ENCODE results near the gene DCTN2. TPM values are rescaled to one million over a fixed set of nuclear protein-coding genes. Genes with fewer than 3 reads are reported as not detected.
A peak's percentile ranks its signal among the peaks of the same experiment; 100 is the strongest.

Gene DCTN2
- total RNA-seq, 1 donor from 2014 or later, result 65.8 TPM

- H3K27me3 ChIP-seq (ENCODE audit: control insufficient read depth, insufficient read depth, low read length), result no peaks in the 10 kb centered on the region
- no peak for TF ChIP-seq CTCF (IDR thresholded peaks at IDR 0.05; ENCODE audit: insufficient read depth, low read length, severe bottlenecking)
- peak; percentile 29 for DNase-seq (ENCODE audit: low read depth)
- peak overlapping the region; percentile 77 for H3K4me3 ChIP-seq (ENCODE audit: low read depth, low read length)
- FAIRE-seq, result no peak
- peaks cover 39% of the 10 kb centered on the region for H3K36me3 ChIP-seq (ENCODE audit: control insufficient read depth, insufficient read depth, low read length)
Measured at GRCh38 chr12:57522887-57523705, 23.9 kb downstream of the DCTN2 start.

- H3K36me3 ChIP-seq (ENCODE audit: control insufficient read depth, insufficient read depth, low read length), result peaks cover 40% of the 10 kb centered on the region
- no peak for TF ChIP-seq CTCF (IDR thresholded peaks at IDR 0.05; ENCODE audit: insufficient read depth, low read length, severe bottlenecking)
- FAIRE-seq (no peak), DNase-seq (ENCODE audit: low read depth) (peak; percentile 91)
- H3K27me3 ChIP-seq (ENCODE audit: control insufficient read depth, insufficient read depth, low read length), result no peaks in the 10 kb centered on the region
- peak within 1 kb of the TSS; percentile 77 for H3K4me3 ChIP-seq (ENCODE audit: low read depth, low read length)
Measured at GRCh38 chr12:57522011-57522886, 24.7 kb downstream of the DCTN2 start, which contains the start of gene MBD6. Gene MBD6, plus strand, starts transcription at chr12:57522824. Its CDS starts 1,480 bp downstream, at chr12:57524304.

- peaks cover 43% of the 10 kb centered on the region for H3K36me3 ChIP-seq (ENCODE audit: control insufficient read depth, insufficient read depth, low read length)
- FAIRE-seq, result no peak
- peak; percentile 22 for TF ChIP-seq CTCF (IDR thresholded peaks at IDR 0.05; ENCODE audit: insufficient read depth, low read length, severe bottlenecking)
- no peaks in the 10 kb centered on the region for H3K27me3 ChIP-seq (ENCODE audit: control insufficient read depth, insufficient read depth, low read length)
- DNase-seq (ENCODE audit: low read depth), result peak; percentile 52
- no peak overlapping the region for H3K4me3 ChIP-seq (ENCODE audit: low read depth, low read length)
Measured at GRCh38 chr12:57521525-57522010, 25.4 kb downstream of the DCTN2 start.

- no peaks in the 10 kb centered on the region for H3K27me3 ChIP-seq (ENCODE audit: control insufficient read depth, insufficient read depth, low read length)
- peaks cover 37% of the 10 kb centered on the region for H3K36me3 ChIP-seq (ENCODE audit: control insufficient read depth, insufficient read depth, low read length)
- TF ChIP-seq CTCF (IDR thresholded peaks at IDR 0.05; ENCODE audit: insufficient read depth, low read length, severe bottlenecking), result no peak
- DNase-seq (ENCODE audit: low read depth) (peak; percentile 88), FAIRE-seq (no peak)
- peak within 1 kb of the TSS; percentile 99 for H3K4me3 ChIP-seq (ENCODE audit: low read depth, low read length)
Measured at GRCh38 chr12:57520053-57520818, 26.8 kb downstream of the DCTN2 start, which contains the start of gene DDIT3. Gene DDIT3, minus strand, starts transcription at chr12:57520514. Its CDS starts 3,108 bp downstream, at chr12:57517406.

- no peaks in the 10 kb centered on the region for H3K27me3 ChIP-seq (ENCODE audit: control insufficient read depth, insufficient read depth, low read length)
- peak overlapping the region; percentile 99 for H3K4me3 ChIP-seq (ENCODE audit: low read depth, low read length)
- no peak for TF ChIP-seq CTCF (IDR thresholded peaks at IDR 0.05; ENCODE audit: insufficient read depth, low read length, severe bottlenecking)
- H3K36me3 ChIP-seq (ENCODE audit: control insufficient read depth, insufficient read depth, low read length), result peaks cover 37% of the 10 kb centered on the region
- DNase-seq (ENCODE audit: low read depth) (peak; percentile 12), FAIRE-seq (no peak)
Measured at GRCh38 chr12:57519796-57520052, 27.3 kb downstream of the DCTN2 start.

Measured in bronchial epithelial cell (primary cell).